Measurements from ENCODE around the gene PPM1H.

DNA sequence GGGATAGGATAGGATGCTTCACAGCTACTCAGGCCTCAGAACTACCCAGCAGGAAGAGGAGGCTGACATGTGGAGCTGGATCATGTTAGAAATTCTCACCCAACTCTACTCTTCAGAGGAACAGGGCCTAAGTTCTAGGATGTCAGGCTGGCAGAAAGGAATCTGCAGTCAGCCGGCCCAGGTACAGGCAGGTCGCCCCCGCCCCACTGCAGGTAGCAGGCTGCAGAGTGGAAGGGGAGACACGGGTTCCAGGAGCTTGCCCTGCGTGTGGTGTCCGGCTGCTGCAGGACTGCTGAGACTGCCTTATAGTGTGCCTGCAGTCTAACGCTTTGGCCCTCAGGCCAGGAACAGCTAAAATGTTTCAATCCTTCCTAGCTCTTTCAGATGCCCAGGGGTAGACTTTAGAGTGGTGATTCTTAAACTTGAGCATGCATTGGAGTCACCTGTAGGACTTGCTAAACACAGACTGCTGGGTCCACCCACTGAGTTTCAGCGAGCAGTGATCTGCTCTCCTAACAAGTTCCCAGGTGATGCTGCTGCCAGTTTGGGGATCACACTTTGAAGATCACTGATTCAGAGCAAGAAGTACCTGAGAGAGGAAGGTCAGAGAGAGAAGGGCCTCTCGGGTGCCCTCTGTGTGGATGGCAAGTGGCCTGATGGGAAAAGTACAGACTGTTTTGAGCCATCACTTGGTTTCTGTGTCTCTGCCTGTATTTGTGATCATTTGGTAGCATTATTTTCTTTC lies 153.6 kb downstream of the PPM1H start:
- TF ChIP-seq CEBPB (IDR thresholded peaks at IDR 0.05; ENCODE audit: low read depth, low read length) (no peak), TAF1 (IDR thresholded peaks at IDR 0.05; ENCODE audit: low read depth, low read length) (no peak), YY1 (IDR thresholded peaks at IDR 0.05; ENCODE audit: low read depth, low read length) (no peak), HDAC6 (IDR thresholded peaks at IDR 0.05; ENCODE audit: low read depth, low read length) (no peak), EZH2 (IDR thresholded peaks at IDR 0.05; ENCODE audit: low read depth, low read length, severe bottlenecking) (no peak), GABPA (IDR thresholded peaks at IDR 0.05; ENCODE audit: borderline replicate concordance, insufficient read depth, low read length) (no peak), MAX (IDR thresholded peaks at IDR 0.05) (no peak), CREB1 (IDR thresholded peaks at IDR 0.05) (no peak), FOSL1 (IDR thresholded peaks at IDR 0.05; ENCODE audit: insufficient read depth, low read depth, low read length) (no peak), POLR2AphosphoS5 (IDR thresholded peaks at IDR 0.05; ENCODE audit: low read depth, low read length) (no peak), SUZ12 (IDR thresholded peaks at IDR 0.05; ENCODE audit: low read length) (no peak)
- TF ChIP-seq, protein P1, sequence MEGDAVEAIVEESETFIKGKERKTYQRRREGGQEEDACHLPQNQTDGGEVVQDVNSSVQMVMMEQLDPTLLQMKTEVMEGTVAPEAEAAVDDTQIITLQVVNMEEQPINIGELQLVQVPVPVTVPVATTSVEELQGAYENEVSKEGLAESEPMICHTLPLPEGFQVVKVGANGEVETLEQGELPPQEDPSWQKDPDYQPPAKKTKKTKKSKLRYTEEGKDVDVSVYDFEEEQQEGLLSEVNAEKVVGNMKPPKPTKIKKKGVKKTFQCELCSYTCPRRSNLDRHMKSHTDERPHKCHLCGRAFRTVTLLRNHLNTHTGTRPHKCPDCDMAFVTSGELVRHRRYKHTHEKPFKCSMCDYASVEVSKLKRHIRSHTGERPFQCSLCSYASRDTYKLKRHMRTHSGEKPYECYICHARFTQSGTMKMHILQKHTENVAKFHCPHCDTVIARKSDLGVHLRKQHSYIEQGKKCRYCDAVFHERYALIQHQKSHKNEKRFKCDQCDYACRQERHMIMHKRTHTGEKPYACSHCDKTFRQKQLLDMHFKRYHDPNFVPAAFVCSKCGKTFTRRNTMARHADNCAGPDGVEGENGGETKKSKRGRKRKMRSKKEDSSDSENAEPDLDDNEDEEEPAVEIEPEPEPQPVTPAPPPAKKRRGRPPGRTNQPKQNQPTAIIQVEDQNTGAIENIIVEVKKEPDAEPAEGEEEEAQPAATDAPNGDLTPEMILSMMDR (IDR thresholded peaks at IDR 0.05; ENCODE audit: control extremely low read depth in 1 of 3, insufficient read depth in 1 of 3, low read depth in 1 of 3, low read length in 3 of 3): no peak
